Measurements from ENCODE around the gene GPR68. TPM values are rescaled to one million over a fixed set of nuclear protein-coding genes. Genes with fewer than 3 reads are reported as not detected.

Gene GPR68
- total RNA-seq, 2 experiments from 2014 or later, result 0.13 to 0.84 TPM

DNA sequence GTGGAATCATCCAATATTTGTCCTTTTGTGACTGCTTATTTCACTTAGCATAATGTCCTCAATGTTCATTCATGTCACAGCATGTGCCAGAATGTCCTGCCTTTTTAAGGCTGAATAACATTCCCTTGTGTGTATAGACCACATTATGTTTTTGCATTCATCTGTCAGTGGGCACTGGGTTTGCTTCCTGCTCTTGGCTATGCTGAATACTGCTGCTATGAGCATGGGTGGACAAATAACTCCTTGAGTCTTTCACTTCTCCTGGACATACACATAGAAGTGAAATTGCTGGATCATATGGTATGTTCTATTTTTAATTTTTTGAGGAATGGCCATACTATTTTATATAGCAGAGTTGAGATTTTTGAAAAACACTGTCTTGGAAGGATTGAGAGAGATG is 46.9 kb downstream of the GPR68 start:
- Histone ChIP-seq H3K27ac (ENCODE audit: low read depth, low read length, poor library complexity, severe bottlenecking) (no peak overlapping the region), H3K4me2 (ENCODE audit: low read length) (no peak overlapping the region), H2AFZ (ENCODE audit: low read length) (no peak overlapping the region), H3K4me1 (ENCODE audit: insufficient read depth, low read length, poor library complexity, severe bottlenecking) (no peaks in the 10 kb centered on the region), H3K4me3 (ENCODE audit: low read depth, low read length, poor library complexity, severe bottlenecking) (no peak overlapping the region), H4K20me1 (ENCODE audit: insufficient read depth, low read length) (no peaks in the 10 kb centered on the region), H3K9me3 (ENCODE audit: low read length) (peaks cover 7% of the 10 kb centered on the region), H3K36me3 (ENCODE audit: insufficient read depth, low read length) (peaks cover 56% of the 10 kb centered on the region), H3K9me2 (ENCODE audit: insufficient read depth, low read length) (no peaks in the 10 kb centered on the region), H3K79me2 (ENCODE audit: insufficient read depth, low read depth, low read length) (no peaks in the 10 kb centered on the region)
- ChIA-PET CTCF (ENCODE audit: unreplicated experiment) (no interaction called here), POLR2A (no interaction called here)
- TF ChIP-seq CTCF (conservative IDR thresholded peaks at IDR 0.05; ENCODE audit: low read length), result no peak
- TF ChIP-seq EZH2phosphoT487 (IDR thresholded peaks at IDR 0.05; ENCODE audit: borderline replicate concordance, low read depth, low read length), result no peak
- intact Hi-C loops (cut with micrococcal nuclease; ENCODE audit: unreplicated experiment), result no loop called here
- no peak for DNase-seq (ENCODE audit: low spot score)
- BruUV-seq (replicated peaks), result no TSS peak

DNA sequence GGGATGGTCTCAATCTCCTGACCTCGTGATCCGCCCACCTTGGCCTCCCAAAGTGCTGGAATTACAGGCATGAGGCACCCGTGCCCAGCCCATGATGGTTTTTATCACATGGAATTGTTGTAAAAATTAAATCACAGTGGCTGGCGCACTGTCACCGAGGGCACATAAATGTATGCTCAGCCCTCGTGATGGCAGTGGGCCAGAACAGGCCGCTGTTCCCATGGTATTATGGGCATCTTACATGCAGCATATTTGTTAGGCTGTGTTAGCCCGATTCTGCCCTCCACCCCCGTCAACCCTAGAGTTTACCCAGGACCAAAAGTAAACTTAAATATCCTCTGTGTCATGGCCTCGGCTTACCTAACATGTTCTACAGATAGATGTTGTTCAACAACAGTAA is 48.6 kb downstream of the GPR68 start:
- POLR2A ChIA-PET, result no interaction called here
- peaks cover 56% of the 10 kb centered on the region for H3K36me3 ChIP-seq (ENCODE audit: insufficient read depth, low read length)

More for the DNA sequence above, 48.6 kb downstream of the GPR68 start:
- no peaks in the 10 kb centered on the region for H3K4me1 ChIP-seq (ENCODE audit: insufficient read depth, low read length, poor library complexity, severe bottlenecking)
- no peaks in the 10 kb centered on the region for H3K79me2 ChIP-seq (ENCODE audit: insufficient read depth, low read depth, low read length)
- TF ChIP-seq EZH2phosphoT487 (IDR thresholded peaks at IDR 0.05; ENCODE audit: borderline replicate concordance, low read depth, low read length) (no peak), CTCF (conservative IDR thresholded peaks at IDR 0.05; ENCODE audit: low read length) (no peak)
- intact Hi-C loops (cut with micrococcal nuclease; ENCODE audit: unreplicated experiment), result no loop called here
- H3K27ac ChIP-seq (ENCODE audit: low read depth, low read length, poor library complexity, severe bottlenecking), result no peak overlapping the region
- no peaks in the 10 kb centered on the region for H3K9me2 ChIP-seq (ENCODE audit: insufficient read depth, low read length)
- H2AFZ ChIP-seq (ENCODE audit: low read length), result no peak overlapping the region
- no TSS peak for BruUV-seq (replicated peaks)
- CTCF ChIA-PET (ENCODE audit: unreplicated experiment), result no interaction called here
- no peak overlapping the region for H3K4me3 ChIP-seq (ENCODE audit: low read depth, low read length, poor library complexity, severe bottlenecking)
- no peaks in the 10 kb centered on the region for H4K20me1 ChIP-seq (ENCODE audit: insufficient read depth, low read length)
- DNase-seq (ENCODE audit: low spot score), result no peak
- H3K9me3 ChIP-seq (ENCODE audit: low read length), result peaks cover 7% of the 10 kb centered on the region
- no peak overlapping the region for H3K4me2 ChIP-seq (ENCODE audit: low read length)

Measured in OCI-LY7 (cell line).